GM23338 (cell line): ENCODE measurements around the gene DCAF5. TPM values are rescaled to one million over a fixed set of nuclear protein-coding genes. Genes with fewer than 3 reads are reported as not detected.

ENCODE experiments used
- ATAC-seq: fragments of 200-7000 bp; cut with Tn5 transposase; 3 replicates; pipeline ENCODE4 v1.9.1; 2020
- DNase-seq: peaks from one replicate; pipeline ENCODE4 v3.0.0-alpha.2; 2015; ENCODE audit warnings: low spot score
- H2AFZ ChIP-seq: fragments of 200-600 bp; sonication (generic); 2 replicates; pipeline ENCODE4 v1.8.0; 2016; ENCODE audit warnings: antibody characterized with exemption, mild to moderate bottlenecking, moderate library complexity
- H3F3A ChIP-seq: fragments of 200-600 bp; sonication (generic); replicated peaks from 2 replicates; pipeline ENCODE4 v1.8.0; 2017; ENCODE audit warnings: antibody characterized with exemption, mixed run types, low read depth
- H3K27ac ChIP-seq: fragments of 200-600 bp; sonication (generic); 2 replicates; pipeline ENCODE4 v1.6.1; 2016; ENCODE audit warnings: low read depth
- H3K27me3 ChIP-seq: fragments of 200-600 bp; sonication (generic); 2 replicates; pipeline ENCODE4 v1.8.0; 2016; ENCODE audit warnings: mild to moderate bottlenecking, mixed run types, moderate library complexity; ENCODE audit not compliant: insufficient read depth
- H3K36me3 ChIP-seq: fragments of 200-600 bp; sonication (generic); 2 replicates; pipeline ENCODE4 v1.8.0; 2016; ENCODE audit warnings: mild to moderate bottlenecking; ENCODE audit not compliant: insufficient read depth
- H3K4me1 ChIP-seq: fragments of 200-600 bp; sonication (generic); 2 replicates; pipeline ENCODE4 v1.8.0; 2016; ENCODE audit warnings: mild to moderate bottlenecking, moderate library complexity; ENCODE audit not compliant: insufficient read depth
- H3K4me2 ChIP-seq: fragments of 200-600 bp; sonication (generic); 2 replicates; pipeline ENCODE4 v1.7.1; 2017; ENCODE audit warnings: mixed run types
- H3K4me3 ChIP-seq: fragments of 200-600 bp; sonication (generic); 2 replicates; pipeline ENCODE4 v1.6.1; 2016; ENCODE audit warnings: mixed run types
- H3K79me2 ChIP-seq: fragments of 200-600 bp; sonication (generic); replicated peaks from 2 replicates; pipeline ENCODE4 v1.8.0; 2017; ENCODE audit warnings: mild to moderate bottlenecking; ENCODE audit not compliant: insufficient read depth
- H3K9me2 ChIP-seq: fragments of 200-600 bp; sonication (generic); 2 replicates; pipeline ENCODE4 v1.8.0; 2017; ENCODE audit not compliant: insufficient read depth
- H4K20me1 ChIP-seq: fragments of 200-600 bp; sonication (generic); replicated peaks from 2 replicates; pipeline ENCODE4 v1.8.0; 2017; ENCODE audit warnings: mild to moderate bottlenecking; ENCODE audit not compliant: insufficient read depth
- H3K27ac Mint-ChIP-seq: 2 replicates; pipeline ENCODE4 v1.8.0; 2020; ENCODE audit warnings: inconsistent platforms, mild to moderate bottlenecking, moderate library complexity, mixed read lengths
- H3K27me3 Mint-ChIP-seq: 3 replicates; pipeline ENCODE4 v1.8.0; 2022; ENCODE audit warnings: low read depth, mild to moderate bottlenecking, moderate library complexity, mixed read lengths, inconsistent platforms; ENCODE audit not compliant: insufficient read depth, poor library complexity
- H3K36me3 Mint-ChIP-seq: 3 replicates; pipeline ENCODE4 v1.8.0; 2021; ENCODE audit warnings: low read depth, mild to moderate bottlenecking, inconsistent platforms, moderate library complexity, mixed read lengths
- H3K4me1 Mint-ChIP-seq: 3 replicates; pipeline ENCODE4 v1.8.0; 2020; ENCODE audit warnings: mild to moderate bottlenecking, inconsistent platforms, mixed read lengths
- H3K4me3 Mint-ChIP-seq: 3 replicates; pipeline ENCODE4 v1.8.0; 2021; ENCODE audit warnings: moderate library complexity, mild to moderate bottlenecking, inconsistent platforms, mixed read lengths
- H3K9me3 Mint-ChIP-seq: 3 replicates; pipeline ENCODE4 v1.8.0; 2020; ENCODE audit warnings: moderate library complexity, mild to moderate bottlenecking, inconsistent platforms, mixed read lengths
- CREB1 ChIP-seq: fragments of 250-450 bp; sonication (Bioruptor Pico); IDR thresholded peaks from 2 replicates; pipeline ENCODE4 v1.5.0; 2020; ENCODE audit warnings: low read depth, mild to moderate bottlenecking, moderate library complexity
- EZH2 ChIP-seq: fragments of 200-600 bp; sonication (generic); IDR thresholded peaks from one replicate; pipeline ENCODE4 v1.8.0; 2017; ENCODE audit warnings: antibody characterized with exemption, mild to moderate bottlenecking, low read depth; ENCODE audit not compliant: unreplicated experiment
- EZH2phosphoT487 ChIP-seq: fragments of 200-600 bp; sonication (generic); IDR thresholded peaks from one replicate; pipeline ENCODE4 v1.8.1; 2018; ENCODE audit warnings: antibody characterized with exemption; ENCODE audit not compliant: unreplicated experiment
- JUNB ChIP-seq: IDR thresholded peaks from one replicate; pipeline ENCODE4 v1.6.1; 2016; ENCODE audit warnings: antibody characterized with exemption; ENCODE audit not compliant: unreplicated experiment
- NANOG ChIP-seq: IDR thresholded peaks from 2 replicates; pipeline ENCODE4 v1.6.1; 2016; ENCODE audit warnings: antibody characterized with exemption, borderline replicate concordance
- POLR2AphosphoS5 ChIP-seq: IDR thresholded peaks from 2 replicates; pipeline ENCODE4 v1.6.1; 2016; ENCODE audit warnings: antibody characterized with exemption, low read depth
- STAT1 ChIP-seq: IDR thresholded peaks from one replicate; pipeline ENCODE4 v1.6.1; 2016; ENCODE audit warnings: antibody characterized with exemption; ENCODE audit not compliant: unreplicated experiment
- ZNF114 ChIP-seq: fragments of 250-450 bp; sonication (Bioruptor Pico); IDR thresholded peaks from 2 replicates; pipeline ENCODE4 v1.5.0; 2020; ENCODE audit warnings: mild to moderate bottlenecking, moderate library complexity
- ZNF331 ChIP-seq: fragments of 250-450 bp; sonication (Bioruptor Pico); IDR thresholded peaks from 2 replicates; pipeline ENCODE4 v1.5.0; 2020; ENCODE audit warnings: low read depth, mild to moderate bottlenecking, moderate library complexity
- polyA plus RNA-seq: library from polyadenylated mRNA; unstranded; fragments of >200 nt; fragmentation: Nextera tagmentation; extraction: Ambion mirVana; gene quantifications from 2 replicates; pipeline ENCODE4 v1.2.1, GENCODE V29; 2016
- total RNA-seq: library from RNA; depleted of rRNA; stranded (reverse); fragments of >200 nt; shearing (Covaris generic); gene quantifications from 2 replicates; pipeline ENCODE4 v1.2.3, GENCODE V29; 2014
- TF ChIP-seq, protein P1 (sequence below), 2 experiments: fragments of 200-600 bp in 1 of 2; sonication (generic) in 1 of 2; conservative IDR thresholded peaks; 2 replicates each; pipeline versions ENCODE4 v1.5.1 to v1.6.1; 2016 to 2017; ENCODE audit warnings: antibody characterized with exemption in 2 of 2, low read depth in 2 of 2, mild to moderate bottlenecking in 2 of 2, moderate library complexity in 1 of 2
- TF ChIP-seq, protein P2 (sequence below): fragments of 250-450 bp; sonication (Bioruptor Pico); IDR thresholded peaks from 2 replicates; pipeline ENCODE4 v1.5.0; 2020; ENCODE audit warnings: mild to moderate bottlenecking, moderate library complexity
- TF ChIP-seq, protein P3 (sequence below): IDR thresholded peaks from 2 replicates; pipeline ENCODE4 v1.6.1; 2016; ENCODE audit warnings: antibody characterized with exemption
- TF ChIP-seq, protein P4 (sequence below): IDR thresholded peaks from one replicate; pipeline ENCODE4 v1.6.1; 2018; ENCODE audit warnings: antibody characterized with exemption; ENCODE audit not compliant: unreplicated experiment

DCAF5 gene
- total and polyA plus RNA-seq, 2 experiments from 2014 or later, result 14.0 to 15.2 TPM

GRCh38 chr14:69092840-69093422 is 60.0 kb downstream of the DCAF5 start:
- no peak overlapping the region for H3K4me2 ChIP-seq

More at GRCh38 chr14:69092840-69093422, 60.0 kb downstream of the DCAF5 start:
- ATAC-seq, result no peak
- Histone ChIP-seq H3K27me3 (no peaks in the 10 kb centered on the region), H3K4me3 (no peak overlapping the region), H3F3A (no peaks in the 10 kb centered on the region), H3K27ac (no peak overlapping the region), H2AFZ (no peak overlapping the region), H3K36me3 (no peaks in the 10 kb centered on the region), H3K4me1 (peaks cover 14% of the 10 kb centered on the region), H3K79me2 (no peaks in the 10 kb centered on the region), H3K9me2 (no peaks in the 10 kb centered on the region), H4K20me1 (no peaks in the 10 kb centered on the region)
- DNase-seq, result no peak
- Mint-ChIP-seq H3K27me3 (no peaks in the 10 kb centered on the region), H3K9me3 (no peaks in the 10 kb centered on the region), H3K4me3 (no peak overlapping the region), H3K27ac (no peak overlapping the region), H3K4me1 (peaks cover 19% of the 10 kb centered on the region), H3K36me3 (no peaks in the 10 kb centered on the region)
- TF ChIP-seq EZH2phosphoT487 (no peak), STAT1 (no peak), ZNF114 (no peak), JUNB (no peak), CREB1 (CRISPR knock-in tag) (no peak), ZNF331 (CRISPR knock-in tag) (no peak), EZH2 (no peak), NANOG (no peak), POLR2AphosphoS5 (no peak)
- TF ChIP-seq, protein P1, sequence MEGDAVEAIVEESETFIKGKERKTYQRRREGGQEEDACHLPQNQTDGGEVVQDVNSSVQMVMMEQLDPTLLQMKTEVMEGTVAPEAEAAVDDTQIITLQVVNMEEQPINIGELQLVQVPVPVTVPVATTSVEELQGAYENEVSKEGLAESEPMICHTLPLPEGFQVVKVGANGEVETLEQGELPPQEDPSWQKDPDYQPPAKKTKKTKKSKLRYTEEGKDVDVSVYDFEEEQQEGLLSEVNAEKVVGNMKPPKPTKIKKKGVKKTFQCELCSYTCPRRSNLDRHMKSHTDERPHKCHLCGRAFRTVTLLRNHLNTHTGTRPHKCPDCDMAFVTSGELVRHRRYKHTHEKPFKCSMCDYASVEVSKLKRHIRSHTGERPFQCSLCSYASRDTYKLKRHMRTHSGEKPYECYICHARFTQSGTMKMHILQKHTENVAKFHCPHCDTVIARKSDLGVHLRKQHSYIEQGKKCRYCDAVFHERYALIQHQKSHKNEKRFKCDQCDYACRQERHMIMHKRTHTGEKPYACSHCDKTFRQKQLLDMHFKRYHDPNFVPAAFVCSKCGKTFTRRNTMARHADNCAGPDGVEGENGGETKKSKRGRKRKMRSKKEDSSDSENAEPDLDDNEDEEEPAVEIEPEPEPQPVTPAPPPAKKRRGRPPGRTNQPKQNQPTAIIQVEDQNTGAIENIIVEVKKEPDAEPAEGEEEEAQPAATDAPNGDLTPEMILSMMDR (conservative IDR thresholded peaks at IDR 0.05; ENCODE audit: low read depth in 2 of 2), result no peak
- TF ChIP-seq, protein P2, sequence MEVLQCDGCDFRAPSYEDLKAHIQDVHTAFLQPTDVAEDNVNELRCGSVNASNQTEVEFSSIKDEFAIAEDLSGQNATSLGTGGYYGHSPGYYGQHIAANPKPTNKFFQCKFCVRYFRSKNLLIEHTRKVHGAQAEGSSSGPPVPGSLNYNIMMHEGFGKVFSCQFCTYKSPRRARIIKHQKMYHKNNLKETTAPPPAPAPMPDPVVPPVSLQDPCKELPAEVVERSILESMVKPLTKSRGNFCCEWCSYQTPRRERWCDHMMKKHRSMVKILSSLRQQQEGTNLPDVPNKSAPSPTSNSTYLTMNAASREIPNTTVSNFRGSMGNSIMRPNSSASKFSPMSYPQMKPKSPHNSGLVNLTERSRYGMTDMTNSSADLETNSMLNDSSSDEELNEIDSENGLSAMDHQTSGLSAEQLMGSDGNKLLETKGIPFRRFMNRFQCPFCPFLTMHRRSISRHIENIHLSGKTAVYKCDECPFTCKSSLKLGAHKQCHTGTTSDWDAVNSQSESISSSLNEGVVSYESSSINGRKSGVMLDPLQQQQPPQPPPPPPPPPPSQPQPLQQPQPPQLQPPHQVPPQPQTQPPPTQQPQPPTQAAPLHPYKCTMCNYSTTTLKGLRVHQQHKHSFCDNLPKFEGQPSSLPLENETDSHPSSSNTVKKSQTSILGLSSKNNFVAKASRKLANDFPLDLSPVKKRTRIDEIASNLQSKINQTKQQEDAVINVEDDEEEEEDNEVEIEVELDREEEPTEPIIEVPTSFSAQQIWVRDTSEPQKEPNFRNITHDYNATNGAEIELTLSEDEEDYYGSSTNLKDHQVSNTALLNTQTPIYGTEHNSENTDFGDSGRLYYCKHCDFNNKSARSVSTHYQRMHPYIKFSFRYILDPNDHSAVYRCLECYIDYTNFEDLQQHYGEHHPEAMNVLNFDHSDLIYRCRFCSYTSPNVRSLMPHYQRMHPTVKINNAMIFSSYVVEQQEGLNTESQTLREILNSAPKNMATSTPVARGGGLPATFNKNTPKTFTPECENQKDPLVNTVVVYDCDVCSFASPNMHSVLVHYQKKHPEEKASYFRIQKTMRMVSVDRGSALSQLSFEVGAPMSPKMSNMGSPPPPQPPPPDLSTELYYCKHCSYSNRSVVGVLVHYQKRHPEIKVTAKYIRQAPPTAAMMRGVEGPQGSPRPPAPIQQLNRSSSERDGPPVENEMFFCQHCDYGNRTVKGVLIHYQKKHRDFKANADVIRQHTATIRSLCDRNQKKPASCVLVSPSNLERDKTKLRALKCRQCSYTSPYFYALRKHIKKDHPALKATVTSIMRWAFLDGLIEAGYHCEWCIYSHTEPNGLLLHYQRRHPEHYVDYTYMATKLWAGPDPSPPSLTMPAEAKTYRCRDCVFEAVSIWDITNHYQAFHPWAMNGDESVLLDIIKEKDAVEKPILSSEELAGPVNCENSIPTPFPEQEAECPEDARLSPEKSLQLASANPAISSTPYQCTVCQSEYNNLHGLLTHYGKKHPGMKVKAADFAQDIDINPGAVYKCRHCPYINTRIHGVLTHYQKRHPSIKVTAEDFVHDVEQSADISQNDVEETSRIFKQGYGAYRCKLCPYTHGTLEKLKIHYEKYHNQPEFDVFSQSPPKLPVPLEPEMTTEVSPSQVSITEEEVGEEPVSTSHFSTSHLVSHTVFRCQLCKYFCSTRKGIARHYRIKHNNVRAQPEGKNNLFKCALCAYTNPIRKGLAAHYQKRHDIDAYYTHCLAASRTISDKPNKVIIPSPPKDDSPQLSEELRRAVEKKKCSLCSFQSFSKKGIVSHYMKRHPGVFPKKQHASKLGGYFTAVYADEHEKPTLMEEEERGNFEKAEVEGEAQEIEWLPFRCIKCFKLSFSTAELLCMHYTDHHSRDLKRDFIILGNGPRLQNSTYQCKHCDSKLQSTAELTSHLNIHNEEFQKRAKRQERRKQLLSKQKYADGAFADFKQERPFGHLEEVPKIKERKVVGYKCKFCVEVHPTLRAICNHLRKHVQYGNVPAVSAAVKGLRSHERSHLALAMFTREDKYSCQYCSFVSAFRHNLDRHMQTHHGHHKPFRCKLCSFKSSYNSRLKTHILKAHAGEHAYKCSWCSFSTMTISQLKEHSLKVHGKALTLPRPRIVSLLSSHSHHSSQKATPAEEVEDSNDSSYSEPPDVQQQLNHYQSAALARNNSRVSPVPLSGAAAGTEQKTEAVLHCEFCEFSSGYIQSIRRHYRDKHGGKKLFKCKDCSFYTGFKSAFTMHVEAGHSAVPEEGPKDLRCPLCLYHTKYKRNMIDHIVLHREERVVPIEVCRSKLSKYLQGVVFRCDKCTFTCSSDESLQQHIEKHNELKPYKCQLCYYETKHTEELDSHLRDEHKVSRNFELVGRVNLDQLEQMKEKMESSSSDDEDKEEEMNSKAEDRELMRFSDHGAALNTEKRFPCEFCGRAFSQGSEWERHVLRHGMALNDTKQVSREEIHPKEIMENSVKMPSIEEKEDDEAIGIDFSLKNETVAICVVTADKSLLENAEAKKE (CRISPR knock-in tag), result no peak
- TF ChIP-seq, protein P3, sequence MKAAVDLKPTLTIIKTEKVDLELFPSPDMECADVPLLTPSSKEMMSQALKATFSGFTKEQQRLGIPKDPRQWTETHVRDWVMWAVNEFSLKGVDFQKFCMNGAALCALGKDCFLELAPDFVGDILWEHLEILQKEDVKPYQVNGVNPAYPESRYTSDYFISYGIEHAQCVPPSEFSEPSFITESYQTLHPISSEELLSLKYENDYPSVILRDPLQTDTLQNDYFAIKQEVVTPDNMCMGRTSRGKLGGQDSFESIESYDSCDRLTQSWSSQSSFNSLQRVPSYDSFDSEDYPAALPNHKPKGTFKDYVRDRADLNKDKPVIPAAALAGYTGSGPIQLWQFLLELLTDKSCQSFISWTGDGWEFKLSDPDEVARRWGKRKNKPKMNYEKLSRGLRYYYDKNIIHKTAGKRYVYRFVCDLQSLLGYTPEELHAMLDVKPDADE, result no peak
- TF ChIP-seq, protein P4, sequence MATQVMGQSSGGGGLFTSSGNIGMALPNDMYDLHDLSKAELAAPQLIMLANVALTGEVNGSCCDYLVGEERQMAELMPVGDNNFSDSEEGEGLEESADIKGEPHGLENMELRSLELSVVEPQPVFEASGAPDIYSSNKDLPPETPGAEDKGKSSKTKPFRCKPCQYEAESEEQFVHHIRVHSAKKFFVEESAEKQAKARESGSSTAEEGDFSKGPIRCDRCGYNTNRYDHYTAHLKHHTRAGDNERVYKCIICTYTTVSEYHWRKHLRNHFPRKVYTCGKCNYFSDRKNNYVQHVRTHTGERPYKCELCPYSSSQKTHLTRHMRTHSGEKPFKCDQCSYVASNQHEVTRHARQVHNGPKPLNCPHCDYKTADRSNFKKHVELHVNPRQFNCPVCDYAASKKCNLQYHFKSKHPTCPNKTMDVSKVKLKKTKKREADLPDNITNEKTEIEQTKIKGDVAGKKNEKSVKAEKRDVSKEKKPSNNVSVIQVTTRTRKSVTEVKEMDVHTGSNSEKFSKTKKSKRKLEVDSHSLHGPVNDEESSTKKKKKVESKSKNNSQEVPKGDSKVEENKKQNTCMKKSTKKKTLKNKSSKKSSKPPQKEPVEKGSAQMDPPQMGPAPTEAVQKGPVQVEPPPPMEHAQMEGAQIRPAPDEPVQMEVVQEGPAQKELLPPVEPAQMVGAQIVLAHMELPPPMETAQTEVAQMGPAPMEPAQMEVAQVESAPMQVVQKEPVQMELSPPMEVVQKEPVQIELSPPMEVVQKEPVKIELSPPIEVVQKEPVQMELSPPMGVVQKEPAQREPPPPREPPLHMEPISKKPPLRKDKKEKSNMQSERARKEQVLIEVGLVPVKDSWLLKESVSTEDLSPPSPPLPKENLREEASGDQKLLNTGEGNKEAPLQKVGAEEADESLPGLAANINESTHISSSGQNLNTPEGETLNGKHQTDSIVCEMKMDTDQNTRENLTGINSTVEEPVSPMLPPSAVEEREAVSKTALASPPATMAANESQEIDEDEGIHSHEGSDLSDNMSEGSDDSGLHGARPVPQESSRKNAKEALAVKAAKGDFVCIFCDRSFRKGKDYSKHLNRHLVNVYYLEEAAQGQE, result no peak
